Measurements from ENCODE around the gene LPP.
A peak's percentile ranks its signal among the peaks of the same experiment; 100 is the strongest.

LPP gene

DNA sequence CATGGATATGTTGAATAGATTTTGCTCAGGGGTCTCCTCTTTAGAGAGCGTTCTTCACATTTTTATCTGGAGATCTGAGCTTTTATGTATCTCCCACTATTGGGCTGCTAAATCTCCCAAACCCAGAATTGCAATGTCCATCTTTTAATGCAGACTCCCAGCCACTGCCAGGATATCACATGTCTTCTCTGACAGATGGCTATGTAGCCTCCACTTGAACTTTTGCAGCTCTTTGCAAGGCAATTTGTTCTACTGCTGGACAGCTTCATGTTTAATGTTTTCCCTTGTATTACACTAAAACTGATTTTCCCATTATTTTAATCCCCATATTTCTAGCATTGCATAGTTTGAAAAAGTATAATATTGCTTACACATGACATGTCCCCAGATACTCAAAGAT lies 177.2 kb downstream of the LPP start:
- no peak for DNase-seq (ENCODE audit: low read depth)

DNA sequence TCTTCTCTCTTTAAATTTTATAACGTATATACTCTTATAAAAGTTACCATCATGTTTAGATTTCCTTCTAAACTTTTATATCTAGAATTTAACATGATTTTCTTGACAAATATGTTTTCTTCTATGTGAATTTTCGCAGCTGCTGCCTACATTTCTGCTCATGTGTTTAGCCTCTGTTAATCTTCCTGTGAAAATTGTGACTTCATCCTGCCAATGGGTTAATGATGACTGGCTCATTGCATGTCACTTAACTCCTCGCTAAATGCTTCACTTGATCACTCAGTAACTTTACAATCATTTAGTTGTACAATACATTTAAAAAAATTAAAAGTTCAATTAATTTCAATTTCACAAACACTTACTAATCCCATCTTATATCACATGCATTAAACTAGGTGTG lies 178.1 kb downstream of the LPP start:
- DNase-seq (ENCODE audit: low read depth), result no peak

DNA sequence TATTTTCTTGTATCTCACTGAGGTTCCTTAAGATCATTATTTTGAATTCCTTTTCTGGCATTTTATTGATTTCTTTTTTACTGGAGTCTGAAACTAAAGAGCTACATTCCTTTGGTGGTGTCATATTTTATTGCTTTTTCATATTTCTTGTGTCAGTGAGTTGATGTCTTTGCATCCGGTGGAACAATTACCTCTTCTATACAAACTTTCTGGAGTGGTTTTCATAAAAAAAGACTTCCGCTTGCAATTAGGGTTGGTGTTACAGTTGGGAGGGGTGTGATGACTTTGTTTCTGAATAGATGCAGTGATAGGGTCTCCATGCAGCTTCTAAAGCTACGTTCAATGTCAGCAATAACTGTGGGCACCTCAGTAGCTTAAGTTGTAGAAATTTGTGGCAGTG lies 181.7 kb downstream of the LPP start:
- no peak for DNase-seq (ENCODE audit: low read depth)

DNA sequence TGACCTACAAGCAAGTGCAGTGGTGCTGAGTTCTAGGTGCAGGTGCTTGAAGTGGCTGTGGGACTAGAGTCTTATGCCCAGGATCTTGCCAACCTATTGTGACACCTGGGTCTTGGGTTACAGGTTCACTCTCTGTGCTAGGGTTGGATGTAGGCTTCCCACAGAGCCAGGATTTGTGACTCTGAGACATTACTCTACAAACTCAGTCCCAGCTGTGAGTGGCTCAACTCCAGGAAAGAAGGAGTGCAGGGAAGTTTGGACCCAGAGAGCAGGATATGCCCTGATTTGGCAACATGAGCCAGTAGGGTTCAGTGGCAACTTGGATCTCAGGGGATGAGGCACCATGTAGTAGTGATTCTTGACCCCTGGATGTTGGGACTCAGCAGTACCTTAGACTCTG lies 182.2 kb downstream of the LPP start:
- no peak for DNase-seq (ENCODE audit: low read depth)

DNA sequence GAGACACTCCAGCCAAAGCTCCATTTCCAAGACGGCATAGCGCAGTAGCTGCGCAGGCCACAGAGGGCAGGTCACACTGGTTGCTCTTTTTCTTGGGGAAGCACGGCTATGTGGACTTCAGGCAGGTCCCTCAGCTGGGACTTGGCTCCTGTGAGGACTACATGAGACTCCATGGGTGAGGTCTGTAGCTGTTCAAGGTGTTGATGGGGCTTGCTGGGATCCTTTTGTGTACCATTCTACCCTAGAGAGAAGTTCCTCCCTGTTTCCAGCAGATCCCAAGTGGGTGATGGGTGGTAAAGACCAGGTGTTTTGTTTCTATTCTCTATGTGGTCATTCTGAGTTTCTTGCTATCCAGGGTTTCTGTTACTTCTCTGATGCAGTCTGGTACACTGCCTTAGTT lies 183.3 kb downstream of the LPP start:
- no peak for DNase-seq (ENCODE audit: low read depth)

DNA sequence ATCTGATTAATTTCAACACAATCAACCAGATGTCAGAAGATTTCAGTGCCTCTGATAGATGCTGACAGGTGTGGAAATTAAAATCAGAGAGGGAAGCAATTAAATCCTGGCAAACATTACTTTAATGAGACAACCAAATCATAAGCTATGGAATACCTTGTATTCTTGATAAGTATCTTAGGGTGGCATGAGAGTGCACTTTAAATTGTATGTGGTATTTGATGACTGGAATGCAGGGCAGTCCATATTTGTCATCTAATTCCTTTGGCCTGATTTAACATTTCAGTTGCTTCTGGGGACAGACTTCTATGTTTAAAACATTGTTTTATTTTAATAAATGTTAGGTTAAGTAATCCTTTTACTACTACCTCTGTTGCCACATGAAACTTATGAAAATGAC lies 184.1 kb downstream of the LPP start:
- no peak for DNase-seq (ENCODE audit: low read depth)

DNA sequence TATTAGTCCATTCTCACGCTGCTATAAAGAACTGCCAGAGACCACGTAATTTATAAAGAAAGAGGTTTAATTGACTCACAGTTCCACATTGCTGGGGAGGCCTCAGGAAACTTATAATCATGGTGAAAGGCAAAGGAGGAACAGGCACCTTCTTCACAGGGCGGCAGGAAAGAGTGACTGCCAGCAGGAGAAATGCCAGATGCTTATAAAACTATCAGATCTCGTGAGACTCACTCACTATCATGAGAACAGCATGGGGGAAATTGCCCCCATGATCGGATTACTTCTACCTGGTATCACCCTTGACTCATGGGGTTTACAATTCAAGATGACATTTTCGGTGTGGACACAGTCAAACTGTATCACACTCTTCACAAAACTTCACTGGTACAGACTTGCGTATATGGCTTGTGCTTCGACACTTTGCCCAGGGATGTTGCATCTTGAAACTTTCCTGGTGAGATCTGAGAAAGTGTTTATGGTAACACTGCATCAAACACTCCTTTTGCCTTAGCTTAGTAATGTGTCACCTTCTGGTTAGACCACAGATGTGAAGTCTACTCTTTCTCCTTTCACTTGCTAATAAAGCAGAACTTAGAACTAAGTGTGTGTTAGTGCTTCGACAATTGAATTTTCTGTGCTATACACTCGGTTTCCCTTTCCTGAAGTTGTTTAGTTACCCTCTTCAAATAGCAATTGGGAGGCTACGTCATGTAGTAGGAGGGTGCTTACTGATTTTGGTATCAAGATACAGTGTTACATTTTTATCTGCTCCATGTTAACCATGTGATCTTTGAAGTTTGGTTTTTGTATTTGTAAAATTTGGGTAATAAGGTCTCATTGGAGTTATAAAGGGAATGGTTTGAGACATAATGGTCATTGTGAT lies 185.7 kb downstream of the LPP start:
- no peak for DNase-seq (ENCODE audit: low read depth)

DNA sequence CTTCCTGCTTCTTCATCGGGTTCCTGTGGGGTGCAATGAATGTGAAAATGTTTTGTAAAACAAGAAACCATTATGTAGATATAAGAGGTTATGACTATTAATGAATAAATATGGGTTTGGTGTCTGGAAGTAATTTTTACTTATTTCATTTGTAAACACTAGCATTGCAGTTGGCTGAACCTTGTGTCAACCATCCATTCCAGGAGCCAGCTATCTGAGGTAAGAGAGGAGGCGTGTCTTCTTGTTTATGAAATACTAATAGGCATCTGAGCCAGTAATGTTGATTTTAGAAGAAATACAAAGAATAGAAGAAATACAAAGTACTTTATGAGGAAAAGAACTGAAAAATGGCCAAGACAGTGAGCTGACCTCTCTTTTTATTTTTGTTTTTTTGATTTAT lies 187.5 kb downstream of the LPP start:
- DNase-seq (ENCODE audit: low read depth), result no peak

DNA sequence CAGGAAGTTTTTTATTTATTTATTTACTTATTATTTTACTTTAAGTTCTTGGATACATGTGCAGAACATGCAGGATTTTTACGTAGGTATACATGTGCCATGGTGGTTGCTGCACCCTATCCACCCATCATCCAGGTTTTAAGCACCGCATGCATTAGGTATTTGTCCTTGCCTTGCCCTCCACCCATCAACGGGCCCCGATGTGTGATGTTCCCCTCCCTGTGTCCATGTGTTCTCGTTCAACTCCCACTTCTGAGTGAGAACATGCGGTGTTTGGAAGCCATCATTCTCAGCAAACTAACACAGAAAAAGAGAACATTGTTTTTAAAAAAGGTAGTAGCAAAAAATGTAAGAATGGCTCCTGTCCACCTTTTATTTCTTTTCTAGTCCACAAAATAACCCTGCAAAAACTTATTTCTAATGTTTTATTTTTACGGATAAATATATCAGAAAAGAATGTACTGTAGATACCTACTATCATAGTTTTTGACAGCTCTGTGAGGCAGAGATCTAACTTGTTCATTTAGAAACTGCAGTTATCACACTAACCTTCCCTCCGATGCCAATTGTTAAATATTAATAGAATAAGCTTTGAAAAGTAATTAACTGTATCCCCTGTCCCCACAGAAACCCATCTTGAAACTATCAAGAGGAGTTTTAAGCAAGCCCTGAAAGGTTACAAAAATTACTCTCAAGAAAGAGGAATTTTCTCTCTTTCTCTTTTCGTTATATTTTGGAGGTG lies 189.2 kb downstream of the LPP start:
- no peak for DNase-seq (ENCODE audit: low read depth)

DNA sequence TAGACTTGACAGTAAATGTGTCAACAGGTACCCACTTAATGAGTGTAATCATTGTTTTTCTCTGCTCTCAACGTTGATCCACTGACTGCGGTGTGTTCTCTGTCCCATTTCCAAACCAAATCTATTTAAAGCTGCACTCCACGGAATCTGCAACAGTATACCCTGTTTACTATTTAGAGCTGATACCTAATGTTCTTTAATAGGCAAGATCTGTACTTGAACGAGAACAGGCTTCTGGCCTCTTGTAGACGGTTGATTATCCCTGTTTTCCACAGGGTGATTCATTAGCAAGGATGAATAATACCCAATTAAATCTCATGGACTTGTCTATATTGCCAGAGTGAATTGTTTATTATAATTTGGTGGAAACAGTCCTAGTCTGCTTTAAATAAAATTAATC lies 189.9 kb downstream of the LPP start:
- DNase-seq (ENCODE audit: low read depth), result no peak

DNA sequence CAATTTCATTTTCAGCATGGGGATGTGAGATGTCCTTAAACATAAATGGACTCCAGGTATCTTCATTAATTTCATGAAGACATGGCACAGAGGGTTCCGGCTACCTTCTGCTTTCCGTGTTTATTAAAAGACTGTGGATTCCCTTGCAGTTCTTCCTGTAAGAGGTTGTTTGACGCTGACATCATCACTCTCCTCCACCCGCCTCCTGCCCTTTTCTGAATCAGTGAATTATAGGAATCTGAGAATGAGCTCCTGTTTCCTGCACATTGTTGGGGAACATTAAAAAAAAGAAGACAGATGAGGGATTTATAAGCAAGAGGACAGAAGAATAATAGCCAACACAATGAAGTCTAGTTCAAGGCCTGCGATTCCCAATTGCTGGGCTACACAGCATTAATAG lies 191.3 kb downstream of the LPP start:
- DNase-seq (ENCODE audit: low read depth), result no peak

DNA sequence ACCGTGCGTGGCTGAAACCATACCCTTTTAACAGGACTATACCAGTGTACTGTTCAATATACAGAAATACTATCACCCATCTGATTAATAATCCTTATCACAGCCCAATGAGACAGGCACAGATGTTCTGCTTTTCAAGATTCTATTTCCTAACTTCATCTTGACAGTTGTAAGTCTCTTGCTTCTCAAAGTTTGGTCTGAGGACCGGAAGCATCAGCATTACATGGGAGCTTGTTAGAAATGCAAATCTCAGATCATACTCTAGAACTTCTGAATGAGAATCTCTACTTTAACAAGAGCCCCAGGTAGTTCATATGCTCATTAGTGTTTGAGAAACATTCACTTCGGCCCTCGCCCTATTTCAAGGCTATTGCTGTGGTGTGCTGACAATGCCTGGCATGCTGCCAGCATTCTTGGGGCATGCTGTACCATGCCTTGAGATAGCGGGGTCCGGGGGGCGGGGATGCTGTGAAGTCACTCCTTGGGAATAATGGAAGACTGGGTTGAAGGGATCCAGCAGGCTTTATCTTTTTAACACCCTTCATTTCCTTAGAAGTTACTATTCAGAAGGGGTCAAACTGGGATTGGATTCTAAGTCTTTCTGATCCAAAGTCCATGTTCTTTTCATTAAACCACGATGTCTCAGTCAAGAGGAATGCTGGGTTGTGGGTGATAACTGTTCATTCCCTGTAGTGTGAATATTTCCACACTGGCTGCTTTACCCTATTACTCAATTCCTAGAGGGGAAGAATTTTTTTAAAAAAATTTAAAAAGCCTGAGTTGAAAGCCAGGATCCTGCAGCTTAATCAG lies 194.7 kb downstream of the LPP start:
- peak; percentile 90 for DNase-seq (ENCODE audit: low read depth)

DNA sequence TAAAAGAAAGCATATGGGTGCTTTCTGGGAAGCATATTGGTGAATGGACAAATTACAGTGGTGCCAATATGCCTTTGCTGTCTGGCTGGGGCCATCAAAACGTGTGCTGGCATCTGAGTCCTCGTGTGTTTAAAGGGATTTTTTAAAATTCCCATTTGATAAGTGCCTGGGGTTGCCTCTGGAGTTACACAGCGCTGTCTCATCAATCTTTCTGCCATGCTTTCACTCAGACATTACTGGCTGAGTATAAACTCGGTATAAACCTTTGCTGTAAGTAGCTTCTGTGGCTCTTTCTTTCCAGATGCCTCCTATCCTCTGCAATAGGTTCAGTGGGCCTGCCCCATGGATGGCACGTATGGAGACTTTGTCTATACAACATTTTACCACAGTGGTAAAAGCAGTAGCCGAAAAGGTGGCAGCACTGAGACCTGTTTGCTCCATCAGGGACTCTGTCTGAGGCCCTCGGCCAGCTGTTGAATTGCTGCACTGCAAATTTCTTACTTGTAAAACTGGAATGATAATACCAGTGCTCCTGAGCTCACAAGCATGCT lies 195.5 kb downstream of the LPP start:
- DNase-seq (ENCODE audit: low read depth), result no peak

DNA sequence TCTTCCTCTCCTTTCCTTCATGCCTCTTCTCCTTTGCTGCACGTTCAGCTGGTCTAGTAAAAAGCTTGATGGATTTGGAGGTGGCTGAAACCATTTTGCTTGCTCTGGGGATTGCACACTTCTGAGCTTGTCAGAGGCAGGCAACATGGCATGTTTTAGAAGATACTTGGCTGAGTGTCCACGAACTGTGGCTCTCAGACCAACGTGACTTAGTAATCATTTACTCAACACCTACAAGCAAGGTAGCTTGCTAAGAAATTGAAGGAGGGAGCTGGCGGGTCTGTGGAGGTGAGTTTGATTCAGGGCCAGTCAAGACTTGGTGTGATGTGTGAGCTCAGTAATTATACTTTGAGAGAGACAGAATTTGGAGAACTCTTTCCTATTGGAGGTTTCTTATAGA lies 196.0 kb downstream of the LPP start:
- DNase-seq (ENCODE audit: low read depth), result no peak

DNA sequence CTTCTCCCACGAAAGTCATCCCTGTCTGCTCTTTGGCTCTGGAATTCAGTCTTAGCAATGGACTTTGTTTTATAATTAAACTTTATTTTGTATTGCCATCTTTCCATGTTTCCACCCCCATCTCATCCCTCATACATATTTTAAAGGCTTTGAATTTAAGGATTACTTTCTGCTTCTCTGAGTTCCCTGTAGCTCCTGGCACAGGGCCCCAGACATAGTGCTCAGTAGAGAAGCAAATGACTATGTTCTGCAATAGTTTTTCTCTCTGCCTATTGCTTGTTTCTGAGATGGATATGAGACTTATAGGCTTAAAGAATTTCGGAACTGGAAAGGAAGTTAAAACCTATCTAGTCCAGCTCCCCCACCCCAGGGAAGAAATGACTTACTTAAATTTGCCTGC lies 197.0 kb downstream of the LPP start:
- no peak for DNase-seq (ENCODE audit: low read depth)

DNA sequence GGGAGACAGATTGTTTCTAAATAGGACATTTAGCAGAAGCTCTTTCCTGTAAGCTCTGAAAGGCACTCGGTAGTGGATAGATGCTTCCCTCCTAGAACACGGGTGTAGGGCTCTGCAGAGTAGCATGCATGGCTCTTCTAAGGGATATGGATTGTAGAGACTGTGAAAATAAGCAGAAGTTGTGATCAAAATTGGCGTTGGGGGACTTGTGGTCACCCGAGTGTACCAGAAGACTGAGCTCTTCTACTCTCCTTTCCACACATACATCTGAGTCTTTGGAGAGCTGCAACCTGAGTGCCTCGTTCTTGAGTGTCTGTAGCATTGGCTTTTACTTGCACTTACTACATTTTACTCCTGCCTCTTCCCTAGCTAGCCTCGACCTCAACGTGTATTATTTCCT lies 197.7 kb downstream of the LPP start:
- DNase-seq (ENCODE audit: low read depth), result no peak

DNA sequence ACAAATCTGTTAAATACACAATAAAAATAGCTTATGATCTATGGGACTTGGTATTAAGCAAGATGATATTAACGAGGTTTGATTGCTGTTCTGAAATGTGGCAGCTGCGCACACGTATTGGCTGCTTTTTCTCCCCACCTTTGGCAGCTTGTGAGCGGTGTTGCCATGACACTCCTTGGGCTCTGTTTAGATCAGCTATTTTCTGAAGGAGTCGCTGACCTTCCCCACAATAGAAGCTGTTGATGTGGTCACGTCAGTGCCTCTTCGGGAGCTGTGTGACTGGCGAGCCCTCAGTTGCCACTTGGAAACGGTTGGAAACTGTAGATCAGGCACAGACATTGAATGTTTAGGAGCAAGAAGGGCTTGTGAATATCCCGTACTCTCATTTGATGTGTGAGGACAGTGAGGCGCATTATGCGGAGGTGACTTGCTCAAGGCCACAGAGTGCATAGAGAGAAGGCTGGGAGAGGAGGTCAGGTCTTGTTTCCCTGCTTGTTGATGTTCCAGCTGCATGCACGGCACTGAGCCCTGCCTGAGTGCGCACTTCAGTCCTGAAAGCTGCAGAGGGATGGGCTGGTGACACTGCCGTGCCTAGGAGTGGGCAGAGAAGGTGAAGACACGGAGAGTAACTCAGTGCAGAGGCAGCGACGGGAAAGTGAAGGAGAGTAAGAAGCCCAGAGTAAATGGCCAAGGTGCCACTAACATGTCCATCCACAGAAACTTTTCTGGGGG lies 198.4 kb downstream of the LPP start:
- no peak for DNase-seq (ENCODE audit: low read depth)

DNA sequence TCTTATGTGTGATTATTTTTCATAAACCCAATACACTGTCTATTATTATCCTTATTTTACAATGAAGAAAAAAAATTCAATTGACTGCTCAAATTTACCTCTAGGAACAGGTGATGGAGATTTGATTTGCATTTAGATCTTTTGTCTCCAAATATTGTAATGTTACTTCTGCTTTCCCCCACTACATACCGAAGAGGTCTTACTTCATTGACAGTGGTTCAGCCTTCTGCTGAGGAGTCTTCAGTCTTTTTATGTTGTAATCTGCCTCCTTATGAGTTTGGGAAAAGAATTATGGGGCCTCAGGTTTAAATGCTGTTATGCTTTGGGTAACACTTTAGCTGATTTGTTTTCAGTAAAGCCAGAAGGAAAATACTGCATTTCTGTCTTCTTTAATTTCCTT lies 199.5 kb downstream of the LPP start:
- no peak for DNase-seq (ENCODE audit: low read depth)

DNA sequence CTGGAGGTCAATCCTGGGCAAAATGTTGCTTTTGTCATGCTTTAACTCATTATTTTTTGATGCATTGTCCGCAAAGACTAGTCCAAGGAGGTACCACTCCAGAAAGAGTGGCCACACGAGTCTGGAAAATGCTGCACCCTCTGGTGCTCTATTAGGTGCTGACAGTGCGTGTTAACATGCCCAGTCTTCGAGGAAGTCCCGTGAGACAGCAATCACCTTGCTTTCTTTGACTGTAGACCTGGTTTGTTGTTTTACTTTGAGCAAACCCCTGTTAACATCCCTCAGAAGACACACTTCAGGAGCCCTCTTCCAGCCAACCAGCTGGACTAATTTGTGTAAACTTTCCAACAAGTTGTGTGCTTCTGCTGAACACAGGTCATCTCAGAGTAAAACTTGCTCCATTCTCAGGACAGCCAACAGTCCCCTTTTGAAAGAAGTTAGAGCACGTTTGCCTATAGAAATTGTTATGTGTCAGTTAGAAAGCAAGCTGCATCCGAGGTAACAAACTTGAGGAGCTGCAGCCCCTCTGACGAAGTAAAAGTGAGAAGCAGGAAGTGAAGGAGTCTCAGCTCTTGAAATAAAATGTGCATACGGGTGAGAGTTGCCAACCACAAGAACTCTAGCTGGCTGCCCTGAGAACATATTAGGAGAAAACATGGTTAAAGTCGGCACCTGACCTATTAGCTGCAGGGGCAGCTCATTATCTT lies 205.0 kb downstream of the LPP start:
- no peak for DNase-seq (ENCODE audit: low read depth)

DNA sequence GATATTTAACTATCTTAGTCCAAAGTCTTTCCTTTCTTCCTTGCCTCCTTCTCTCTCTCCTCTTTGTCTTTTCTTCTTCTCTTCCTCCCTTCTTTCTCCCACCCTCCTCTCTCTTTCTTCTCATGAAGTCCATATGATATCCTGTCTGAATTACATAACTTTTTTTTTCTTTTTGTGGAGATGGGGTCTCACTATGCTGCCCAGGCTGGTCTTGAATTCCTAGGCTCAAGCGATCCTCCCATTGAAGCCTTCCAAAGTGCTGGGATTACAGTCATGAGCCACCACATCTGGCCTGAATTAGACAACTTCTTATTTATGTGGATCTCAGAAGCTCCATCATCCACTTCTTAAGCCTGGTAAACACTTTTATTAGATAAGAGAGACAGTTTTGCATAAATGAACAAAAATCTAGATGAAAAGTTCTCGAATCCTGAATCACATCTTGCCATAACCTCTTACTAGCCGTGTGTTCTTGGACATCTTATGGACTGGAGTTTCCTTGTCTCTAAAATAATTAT lies 206.5 kb downstream of the LPP start:
- DNase-seq (ENCODE audit: low read depth), result no peak

DNA sequence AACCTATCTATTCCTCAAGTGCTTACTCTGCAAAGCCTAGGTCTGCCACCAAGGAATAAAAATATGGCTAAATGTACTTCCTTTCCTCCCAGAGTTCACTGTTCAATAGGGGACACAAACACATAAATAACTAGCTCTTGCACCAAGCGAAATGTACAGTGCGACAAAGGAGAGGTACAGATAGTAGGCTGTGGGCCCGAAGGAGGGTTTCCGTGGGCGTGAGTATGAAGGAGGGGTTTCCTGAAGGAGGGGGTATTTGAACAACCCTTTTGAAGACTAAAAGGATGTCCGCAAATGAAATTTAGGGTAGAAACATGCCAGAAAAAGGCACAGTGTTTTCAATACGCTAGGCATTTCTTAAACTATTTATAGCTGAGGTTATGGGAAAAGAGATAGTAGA lies 207.9 kb downstream of the LPP start:
- no peak for DNase-seq (ENCODE audit: low read depth)
